HL-60 (cell line): ENCODE results near the gene BSG.

Source experiments
- DNase-seq, 2 experiments: peaks; one replicate each; pipeline ENCODE4 v3.0.0-alpha.2; 2010 to 2020; ENCODE audit warnings: low read depth in 1 of 2, low spot score in 1 of 2
- H3K27ac ChIP-seq: fragments of 250-450 bp; sonication (Bioruptor Pico); replicated peaks from 2 replicates; pipeline ENCODE4 v1.5.1; 2020; ENCODE audit warnings: mild to moderate bottlenecking, moderate library complexity
- H3K27me3 ChIP-seq: fragments of 250-450 bp; sonication (Bioruptor Pico); 2 replicates; pipeline ENCODE4 v1.5.1; 2021; ENCODE audit warnings: mild to moderate bottlenecking, moderate library complexity; ENCODE audit not compliant: insufficient read depth, poor library complexity, severe bottlenecking
- H3K4me3 ChIP-seq: replicated peaks from 2 replicates; pipeline ENCODE4 v1.5.1; 2011; ENCODE audit warnings: mild to moderate bottlenecking, control low read depth, low read length; ENCODE audit not compliant: insufficient read depth
- CTCF ChIP-seq: IDR thresholded peaks from one replicate; pipeline ENCODE4 v1.5.1; 2011; ENCODE audit warnings: low read length, control low read depth, inconsistent platforms; ENCODE audit not compliant: insufficient read depth
- GABPA ChIP-seq: IDR thresholded peaks from 2 replicates; pipeline ENCODE4 v1.6.1; 2012; ENCODE audit warnings: low read depth
- POLR2AphosphoS5 ChIP-seq: IDR thresholded peaks from 2 replicates; pipeline ENCODE4 v1.6.1; 2012; ENCODE audit warnings: low read depth
- REST ChIP-seq: IDR thresholded peaks from 2 replicates; pipeline ENCODE4 v1.6.1; 2012; ENCODE audit warnings: low read depth; ENCODE audit not compliant: insufficient replicate concordance
- SPI1 ChIP-seq: IDR thresholded peaks from 2 replicates; pipeline ENCODE4 v1.6.1; 2012; ENCODE audit warnings: low read depth, mild to moderate bottlenecking, borderline replicate concordance

Gene BSG

GRCh38 chr19:567296-567900 is 5.0 kb upstream of the BSG start:
- H3K4me3 ChIP-seq: peak overlapping the region; percentile 5
- no peak for TF ChIP-seq SPI1
- 0 out of 2 replicates have a peak, but pooled peaks have one; percentile 0 for TF ChIP-seq POLR2AphosphoS5
- no peaks in the 10 kb centered on the region for H3K27me3 ChIP-seq
- peak overlapping the region; percentile 76 for H3K27ac ChIP-seq
- DNase-seq: no peak

- peak overlapping the region; percentile 70 for H3K27ac ChIP-seq
- H3K27me3 ChIP-seq: no peaks in the 10 kb centered on the region
- no peak for TF ChIP-seq GABPA
- no peak for DNase-seq
- H3K4me3 ChIP-seq: no peak overlapping the region
Observed at GRCh38 chr19:570251-570686, 2.1 kb upstream of the BSG start.

GRCh38 chr19:570937-571565 is 1.3 kb upstream of the BSG start:
- H3K27ac ChIP-seq: peak overlapping the region; percentile 98
- no peak for TF ChIP-seq REST
- no peak for TF ChIP-seq GABPA
- peak; percentile 72; the same call in 1 of the 2 replicates for TF ChIP-seq SPI1
- TF ChIP-seq CTCF: no peak
- peak; percentile 83 for TF ChIP-seq POLR2AphosphoS5
- H3K27me3 ChIP-seq: no peaks in the 10 kb centered on the region
- H3K4me3 ChIP-seq: peak overlapping the region; percentile 52
- peak; percentile 84 to 87 for DNase-seq

GRCh38 chr19:571566-571974 is 826 bp upstream of the BSG start:
- peak; percentile 79 to 80 for DNase-seq
- H3K27me3 ChIP-seq: no peaks in the 10 kb centered on the region

More at GRCh38 chr19:571566-571974, 826 bp upstream of the BSG start:
- Histone ChIP-seq H3K27ac (peak overlapping the region; percentile 98), H3K4me3 (peak overlapping the region; percentile 52)
- TF ChIP-seq POLR2AphosphoS5 (no peak; the same call in 1 of the 2 replicates), REST (no peak), SPI1 (peak; percentile 9; the same call in 1 of the 2 replicates)
